Skin of body (tissue), 2 donors: ENCODE results near the gene B3GLCT. TPM values are rescaled to one million over a fixed set of nuclear protein-coding genes. Genes with fewer than 3 reads are reported as not detected.
"Not testable (repeated sequence)": the region's sequence is repeated elsewhere in the genome, so short reads cannot be mapped to it uniquely, and the experiment has no call there.

Experiments
- DNase-seq: peaks from one replicate; lab custom pipeline; 2025; lab: John Stamatoyannopoulos, UW
- total RNA-seq: library from RNA; depleted of rRNA; stranded (reverse); fragments of >200 nt; gene quantifications from one replicate; pipeline ENCODE4 v1.2.3, GENCODE V29; 2014

Gene B3GLCT
- total RNA-seq, 1 donor from 2014 or later, result 13.4 TPM

DNA sequence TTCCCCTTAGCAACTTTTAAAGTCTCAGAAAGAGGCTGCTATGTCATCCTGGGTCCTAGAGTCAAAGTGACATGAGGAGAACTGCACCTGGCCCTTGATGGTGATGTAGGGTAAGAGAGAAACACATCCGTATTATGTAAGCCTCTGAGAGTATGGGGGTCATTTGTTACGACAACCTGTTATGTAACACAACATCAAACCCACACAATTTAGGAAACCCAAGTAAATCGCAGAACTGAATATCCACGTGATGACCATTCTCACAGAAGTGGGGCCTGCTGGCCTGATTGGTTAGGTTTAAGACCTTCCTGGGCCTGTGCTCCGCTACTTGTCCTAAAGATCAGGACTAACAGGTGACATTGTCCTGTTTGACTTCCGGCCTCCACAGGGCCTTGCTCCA is 15.3 kb upstream of the B3GLCT start:
- no peak for DNase-seq

DNA sequence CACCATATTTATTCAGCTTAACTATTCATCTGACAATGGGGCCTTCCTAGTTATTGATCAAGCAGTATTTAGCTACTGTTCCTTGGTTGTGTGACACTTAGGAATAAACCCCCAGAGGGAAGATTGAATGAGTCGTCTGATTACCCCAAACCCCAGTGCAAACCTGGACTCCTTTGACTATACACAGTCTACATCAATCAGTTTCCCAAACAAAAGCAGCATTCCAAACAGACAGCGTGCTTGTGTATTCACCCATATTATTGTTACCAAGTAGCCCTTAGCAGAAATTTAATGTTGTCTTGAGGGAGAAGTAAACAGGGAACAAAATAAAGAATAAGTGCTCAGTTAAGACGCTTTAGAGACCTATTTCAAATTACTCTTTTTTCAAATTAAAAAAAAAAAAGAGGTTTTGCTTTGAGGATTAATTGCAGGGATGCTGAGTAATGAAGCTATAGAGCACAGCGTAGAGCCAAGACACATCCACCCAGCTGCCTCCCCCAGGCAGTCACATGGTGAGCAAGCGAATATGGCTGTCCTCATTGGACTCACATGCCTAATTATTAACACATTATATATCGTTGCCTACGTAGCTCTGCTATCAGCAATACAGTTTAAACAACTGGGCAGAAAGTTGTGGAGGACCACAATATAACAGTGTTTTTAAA is 14.7 kb upstream of the B3GLCT start:
- no peak for DNase-seq

DNA sequence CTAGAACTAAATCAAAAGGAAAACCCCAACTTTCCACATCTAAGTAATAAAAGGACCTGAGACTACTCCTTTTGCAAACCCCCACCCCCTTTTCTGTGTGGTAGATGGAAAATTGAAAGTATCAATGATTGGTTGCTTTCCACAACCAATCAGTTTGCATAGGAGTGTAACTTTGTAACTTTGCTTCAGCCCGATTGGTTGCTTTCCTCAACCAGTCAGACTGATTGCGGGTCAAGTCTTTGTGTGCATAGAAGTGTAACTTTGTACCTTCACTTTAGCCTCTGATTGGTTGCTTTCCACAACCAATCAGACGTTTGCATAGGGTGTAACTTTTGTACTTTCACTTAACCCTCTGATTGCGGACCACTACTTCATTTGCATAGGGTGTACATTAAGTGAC is 8.0 kb upstream of the B3GLCT start:
- DNase-seq, result no peak

DNA sequence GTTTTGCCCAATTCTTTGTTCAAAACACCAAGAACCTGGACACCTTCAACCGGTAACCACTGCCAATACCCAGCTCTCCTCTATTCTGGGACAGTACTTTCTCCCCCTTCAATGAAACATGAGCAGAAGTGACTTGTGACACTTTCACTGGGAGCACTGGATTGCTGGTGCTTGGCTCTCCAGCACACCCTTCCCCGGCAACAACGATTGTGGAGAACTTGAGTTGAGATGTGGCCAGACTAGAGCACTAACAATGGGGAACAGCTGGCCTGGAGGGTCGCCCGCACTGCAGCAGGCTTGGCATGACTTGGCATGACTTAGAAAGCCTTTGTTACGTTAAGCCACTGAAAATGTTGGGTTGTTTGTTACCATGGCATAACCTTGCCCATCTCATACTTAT is 7.5 kb upstream of the B3GLCT start:
- DNase-seq, result no peak

DNA sequence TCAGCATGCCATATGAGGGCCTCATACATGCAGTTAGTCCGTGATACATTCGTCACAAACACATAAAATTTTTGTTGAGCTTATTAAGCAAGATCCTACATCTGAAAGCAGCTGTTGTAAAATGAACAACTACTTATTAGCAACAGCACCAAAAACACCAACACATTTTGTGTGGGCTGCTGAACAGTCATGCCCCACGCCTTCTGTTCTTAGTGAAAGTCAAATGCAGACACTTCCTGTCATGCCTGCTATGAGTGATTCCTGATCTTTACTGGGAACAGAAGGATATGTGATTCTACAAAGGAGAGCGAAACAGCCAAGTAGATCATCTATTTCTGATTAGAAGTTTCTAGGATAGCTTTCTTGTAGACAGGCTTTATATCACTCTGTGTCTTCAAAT is 4.2 kb upstream of the B3GLCT start:
- no peak for DNase-seq

DNA sequence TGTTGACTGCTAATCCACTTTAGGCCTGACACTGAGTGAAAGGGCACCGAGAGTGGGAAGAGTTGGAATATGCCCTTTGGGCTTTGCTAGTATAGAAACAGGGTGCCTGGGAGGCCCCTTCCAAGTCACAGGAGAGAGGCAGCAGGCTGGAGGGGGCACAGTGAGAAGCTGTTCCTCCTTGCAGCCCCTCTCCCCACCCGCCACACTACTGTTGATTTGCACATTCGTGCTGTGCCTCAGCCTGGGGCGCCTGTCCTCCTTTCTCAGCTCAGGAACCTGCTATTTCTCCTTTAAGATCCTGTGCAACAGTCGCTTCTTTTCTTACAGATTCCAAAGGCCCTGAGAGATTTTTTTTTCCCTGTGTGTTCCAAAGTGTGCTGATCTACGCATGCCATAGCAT is 2.8 kb upstream of the B3GLCT start:
- no peak for DNase-seq

DNA sequence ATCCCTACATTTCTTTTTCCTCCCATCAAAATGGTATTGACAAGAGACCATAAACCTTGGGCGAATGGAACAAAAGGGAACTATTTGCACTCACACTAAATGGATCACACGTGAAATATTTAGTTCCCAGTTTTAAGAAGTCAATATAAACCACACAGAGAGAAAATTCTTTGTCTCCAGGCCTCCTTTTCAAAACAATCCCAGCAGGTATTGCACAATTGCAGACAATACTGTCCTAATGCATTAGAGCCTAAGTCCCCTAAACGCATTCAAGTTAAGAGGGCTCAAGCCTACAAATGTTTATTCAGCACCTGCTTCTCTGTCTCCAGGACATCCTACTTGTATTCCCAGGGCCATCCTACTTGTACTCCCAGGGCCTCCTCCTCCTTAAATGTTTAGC is 1.3 kb upstream of the B3GLCT start:
- no peak for DNase-seq

DNA sequence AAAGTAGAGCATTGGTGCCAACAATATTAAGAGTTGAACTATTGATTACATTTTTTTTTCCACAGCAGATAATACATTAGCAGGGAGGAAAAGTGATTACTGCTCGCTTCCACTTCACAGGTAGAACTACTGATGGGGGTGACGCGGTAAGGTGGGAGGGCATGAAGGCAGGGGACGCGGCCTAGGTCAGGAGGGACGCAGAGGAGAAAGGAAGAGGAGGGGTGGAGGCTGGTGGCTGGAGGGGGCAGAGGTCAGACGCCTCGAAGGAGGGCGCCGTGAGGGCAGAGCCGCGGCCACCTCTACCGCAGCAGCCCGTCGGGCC is 287 bp upstream of the B3GLCT start:
- DNase-seq, result no peak

DNA sequence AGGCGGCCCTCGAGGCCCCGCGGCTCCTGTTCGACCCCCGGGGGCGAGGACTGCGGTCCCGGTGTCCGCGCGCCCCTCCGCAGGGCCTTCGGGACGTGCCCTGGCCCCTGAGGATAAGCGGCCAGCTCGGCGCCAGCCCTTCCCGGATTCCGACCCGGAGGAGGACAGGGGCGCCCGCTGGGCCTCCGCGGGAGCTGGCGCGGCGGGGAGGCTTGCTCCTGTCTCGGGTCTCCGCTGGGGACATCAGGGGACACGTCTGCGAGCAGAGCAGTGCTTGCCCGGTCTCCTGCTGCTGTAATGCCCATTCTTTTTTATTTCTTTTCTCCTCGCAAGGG is 829 bp downstream of the B3GLCT start:
- DNase-seq, result peak; percentile 18

DNA sequence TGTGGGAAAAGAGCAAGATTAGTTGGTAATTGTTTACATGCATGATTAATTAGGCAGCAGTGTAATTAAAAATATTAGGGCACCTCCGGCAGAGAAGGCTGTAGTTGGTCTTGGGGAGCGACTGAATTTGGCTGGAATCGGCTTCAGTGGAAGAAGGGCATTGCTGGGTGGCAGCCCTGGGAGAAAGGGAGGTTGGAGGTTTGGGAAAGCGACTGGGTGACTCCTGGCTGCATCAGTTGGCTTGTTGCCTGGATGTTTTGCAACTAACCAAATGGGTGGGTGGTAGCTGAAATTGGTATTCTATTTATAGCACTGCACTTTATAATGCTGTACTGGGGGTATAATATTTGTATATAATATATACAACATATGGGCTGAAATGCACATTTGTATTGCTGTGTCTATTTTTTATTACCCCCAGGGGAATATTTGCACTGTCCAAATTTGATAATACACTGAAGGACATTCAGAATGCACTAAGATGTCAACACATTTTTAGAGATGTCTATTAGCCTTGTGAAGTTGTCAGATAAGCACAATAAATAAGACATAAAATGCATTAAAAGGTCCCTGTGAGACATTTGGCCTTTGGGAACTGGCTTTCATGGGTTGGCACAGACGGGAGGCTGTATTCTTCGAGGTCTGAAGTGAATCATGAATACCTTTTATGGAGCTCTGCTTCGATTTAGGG is 1.7 kb downstream of the B3GLCT start:
- peak; percentile 11 for DNase-seq

DNA sequence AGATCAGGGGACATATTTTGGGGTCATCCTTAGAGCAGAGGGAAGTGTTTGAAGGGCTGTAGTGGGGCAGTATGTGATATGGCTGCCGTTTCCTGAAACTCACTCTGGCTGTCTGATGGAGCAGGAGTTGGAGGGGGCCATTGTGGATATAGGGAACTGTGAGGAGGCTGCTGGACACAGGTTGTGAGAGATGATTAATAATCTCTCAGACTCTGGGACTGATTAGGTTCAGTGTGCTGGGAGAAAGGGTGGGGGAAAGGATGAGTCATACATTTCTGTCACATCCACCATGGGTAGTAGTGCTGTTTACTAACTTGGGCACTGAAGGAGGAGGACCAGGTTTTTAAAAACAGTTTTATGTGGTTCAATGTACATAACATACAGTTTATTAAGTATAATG is 4.8 kb downstream of the B3GLCT start:
- peak; percentile 12 for DNase-seq

DNA sequence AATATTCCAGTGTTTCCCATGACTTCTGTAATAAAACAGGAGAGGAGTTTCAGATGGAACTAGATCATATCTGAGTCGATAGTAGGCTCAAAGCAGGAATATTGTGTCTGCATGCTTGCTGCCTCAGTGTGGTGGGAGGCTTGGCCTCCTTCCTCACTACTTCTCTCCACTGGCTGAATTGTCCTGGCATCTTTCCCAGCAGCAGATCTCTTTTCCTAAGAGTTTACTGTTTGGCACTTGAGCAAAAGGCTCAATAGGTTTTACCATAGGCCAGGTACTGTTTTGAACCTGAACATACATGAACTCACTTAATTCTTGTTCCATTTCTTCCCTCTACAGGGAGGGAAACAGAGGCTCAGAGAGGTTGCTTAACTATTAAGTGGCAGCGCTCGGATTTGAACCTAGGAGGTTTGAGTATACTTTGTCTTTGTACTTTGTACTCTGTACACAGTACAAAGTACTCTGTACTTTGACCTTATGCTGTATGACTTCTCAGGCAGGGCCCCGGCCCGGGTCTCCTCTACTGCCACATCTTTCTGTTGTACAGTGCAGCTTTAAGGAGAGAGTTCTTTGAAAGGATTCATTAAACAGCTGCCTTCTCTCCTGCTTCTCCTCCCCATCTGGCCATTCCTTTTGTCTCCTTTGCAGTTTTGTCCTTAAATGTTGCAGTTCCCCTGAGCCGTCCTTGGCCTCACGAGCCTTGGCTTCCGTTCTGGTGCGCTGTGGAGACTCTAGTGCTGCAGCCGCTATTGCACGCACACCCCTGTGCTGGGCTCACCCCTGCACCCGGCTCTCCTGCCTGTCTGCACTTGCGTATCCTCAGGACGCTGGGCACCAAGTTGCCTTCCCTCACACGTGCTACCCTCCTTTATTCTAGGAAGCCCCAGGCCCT is 8.1 kb downstream of the B3GLCT start:
- peak; percentile 30 for DNase-seq

DNA sequence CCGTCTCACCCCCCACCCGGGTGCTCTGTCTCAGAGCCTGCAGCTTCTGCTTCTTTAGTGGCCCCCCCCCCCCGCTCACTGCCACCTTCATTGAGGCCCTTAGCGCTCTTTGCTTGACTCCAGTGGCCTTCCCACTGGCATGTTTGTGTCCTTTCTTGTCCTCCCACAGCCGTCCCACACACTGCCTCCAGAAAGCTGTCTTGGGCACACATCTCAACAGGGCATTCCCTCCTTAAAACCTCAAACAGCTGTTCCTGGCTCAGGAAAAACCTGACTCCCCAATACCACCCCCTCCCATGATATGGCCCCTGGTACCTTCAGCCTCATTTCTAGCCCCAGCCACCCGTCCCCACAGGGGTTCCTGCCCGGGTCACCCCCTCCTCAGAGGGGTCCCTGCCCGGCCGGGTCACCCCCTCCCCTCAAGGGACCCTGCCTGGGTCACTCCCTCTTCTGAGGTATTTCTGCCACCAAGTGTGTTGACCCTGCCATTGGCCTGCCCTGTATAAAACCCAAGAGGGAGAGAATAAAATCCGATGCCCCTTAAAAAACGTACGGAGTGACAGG is 8.9 kb downstream of the B3GLCT start:
- no peak for DNase-seq

DNA sequence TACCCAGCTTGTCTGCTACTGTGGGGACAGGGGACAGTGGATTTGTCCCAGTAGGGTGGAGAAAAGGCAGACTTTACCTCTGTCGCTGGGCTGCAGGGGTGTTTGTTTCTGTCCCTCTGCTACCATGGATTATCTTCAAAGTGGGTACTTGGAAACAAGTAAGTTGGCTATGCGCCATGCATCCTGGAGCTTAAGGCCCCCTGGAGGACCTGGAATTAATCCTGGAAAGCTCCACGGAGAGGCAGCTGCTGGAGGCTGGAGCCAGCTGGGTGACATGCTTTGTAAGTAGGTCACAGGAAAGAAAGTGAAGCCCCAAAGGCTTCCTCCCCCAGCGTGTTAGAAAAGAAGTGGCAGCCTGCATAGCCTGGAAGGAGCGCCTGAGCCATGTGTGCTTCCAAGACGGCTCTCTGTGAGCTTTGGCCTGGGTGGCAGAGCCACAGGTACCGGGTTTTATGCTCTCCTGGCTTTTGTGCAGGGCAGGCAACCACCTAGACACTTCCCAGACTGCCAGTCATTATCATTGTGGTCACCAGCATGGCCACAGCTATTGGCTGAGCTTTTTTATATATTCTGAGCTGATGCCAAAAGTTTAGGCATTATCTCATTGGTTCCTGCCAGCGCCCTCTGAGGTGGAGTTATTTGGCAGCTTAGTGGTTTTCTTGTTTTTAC is 9.5 kb downstream of the B3GLCT start:
- DNase-seq, result peak; percentile 73

DNA sequence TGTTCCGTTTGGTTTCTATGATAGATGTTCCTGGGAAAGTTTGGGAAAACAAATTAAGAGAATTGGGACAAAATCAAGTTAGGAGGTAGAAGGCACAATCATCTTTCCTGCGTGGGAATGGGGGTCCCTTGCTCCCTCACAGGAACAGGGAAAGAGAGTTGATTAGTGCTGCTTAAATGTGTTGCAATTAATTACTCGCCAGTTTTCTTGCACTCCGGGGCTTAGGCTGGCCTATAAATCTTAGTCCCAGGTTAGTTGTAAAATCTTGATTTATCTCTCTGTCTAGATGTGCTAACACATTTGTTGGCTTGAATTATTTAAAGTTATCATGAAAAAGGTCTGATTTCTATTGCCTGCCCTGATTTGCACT is 10.1 kb downstream of the B3GLCT start:
- peak; percentile 63 for DNase-seq

DNA sequence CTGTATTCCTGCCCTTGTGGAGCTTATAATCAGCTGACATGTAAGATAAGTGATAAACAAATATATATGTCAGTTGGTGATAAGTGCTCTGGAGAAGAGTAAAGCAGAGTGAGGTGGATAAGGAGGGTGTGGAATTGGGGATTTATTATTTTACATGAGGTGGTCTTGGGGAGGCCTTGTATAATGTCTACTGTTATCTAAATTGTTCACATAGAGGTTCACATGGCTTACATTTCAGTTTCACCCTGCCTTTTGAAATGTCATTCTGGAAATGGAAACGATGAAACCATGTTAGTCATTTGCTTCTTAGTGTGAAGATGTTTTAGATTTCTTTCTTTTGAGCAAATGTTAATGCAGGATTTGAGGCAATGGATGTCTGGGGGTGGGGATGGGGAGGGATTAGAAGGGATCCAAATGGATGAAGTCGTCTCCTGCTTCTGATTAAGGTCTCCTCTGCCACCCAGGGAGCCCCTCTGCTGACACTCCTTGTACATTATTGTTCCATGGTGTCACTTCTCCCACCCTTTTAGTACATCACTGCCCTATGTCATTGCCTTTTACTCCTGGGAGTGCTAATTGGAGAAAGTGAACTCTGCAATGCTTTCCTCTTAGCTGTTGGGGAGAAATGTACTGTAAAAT is 14.0 kb downstream of the B3GLCT start:
- DNase-seq, result peak; percentile 86

DNA sequence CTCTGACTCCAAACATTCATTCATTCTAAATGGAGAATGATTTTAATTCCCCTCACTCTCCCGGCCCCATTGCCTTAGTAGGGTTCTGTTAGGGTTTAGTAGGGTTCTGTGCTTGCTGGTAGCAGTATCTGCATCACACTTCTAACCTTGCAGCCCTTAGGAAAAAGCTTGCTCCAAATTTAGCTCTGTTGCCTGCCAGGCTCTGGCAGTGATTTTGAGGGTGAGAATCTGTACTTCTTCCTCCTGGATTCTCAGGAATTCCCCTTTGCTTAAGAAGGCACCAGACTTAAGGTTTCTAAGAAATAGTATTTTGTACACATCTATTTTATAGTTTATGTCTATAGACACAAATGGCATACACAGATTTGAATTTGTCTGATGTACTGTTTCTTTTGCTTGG is 14.7 kb downstream of the B3GLCT start:
- DNase-seq, result no peak

DNA sequence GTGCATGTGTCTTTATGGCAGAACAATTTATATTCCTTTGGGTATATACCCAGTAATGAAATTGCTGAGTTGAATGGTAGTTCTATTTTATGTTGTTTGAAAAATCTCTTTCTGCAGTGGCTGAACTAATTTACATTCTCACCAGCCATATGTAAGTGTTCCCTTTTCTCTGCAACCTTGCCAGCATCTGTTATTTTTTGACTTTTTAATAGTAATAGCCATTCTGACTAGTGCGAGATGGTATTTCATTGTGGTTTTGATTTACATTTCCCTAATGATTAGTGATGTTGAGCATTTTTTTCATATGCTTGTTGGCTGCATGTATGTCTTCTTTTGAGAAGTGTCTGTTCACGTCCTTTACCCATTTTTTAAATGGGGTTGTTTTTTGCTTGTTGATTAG is 17.1 kb downstream of the B3GLCT start:
- DNase-seq, result not testable (repeated sequence)

DNA sequence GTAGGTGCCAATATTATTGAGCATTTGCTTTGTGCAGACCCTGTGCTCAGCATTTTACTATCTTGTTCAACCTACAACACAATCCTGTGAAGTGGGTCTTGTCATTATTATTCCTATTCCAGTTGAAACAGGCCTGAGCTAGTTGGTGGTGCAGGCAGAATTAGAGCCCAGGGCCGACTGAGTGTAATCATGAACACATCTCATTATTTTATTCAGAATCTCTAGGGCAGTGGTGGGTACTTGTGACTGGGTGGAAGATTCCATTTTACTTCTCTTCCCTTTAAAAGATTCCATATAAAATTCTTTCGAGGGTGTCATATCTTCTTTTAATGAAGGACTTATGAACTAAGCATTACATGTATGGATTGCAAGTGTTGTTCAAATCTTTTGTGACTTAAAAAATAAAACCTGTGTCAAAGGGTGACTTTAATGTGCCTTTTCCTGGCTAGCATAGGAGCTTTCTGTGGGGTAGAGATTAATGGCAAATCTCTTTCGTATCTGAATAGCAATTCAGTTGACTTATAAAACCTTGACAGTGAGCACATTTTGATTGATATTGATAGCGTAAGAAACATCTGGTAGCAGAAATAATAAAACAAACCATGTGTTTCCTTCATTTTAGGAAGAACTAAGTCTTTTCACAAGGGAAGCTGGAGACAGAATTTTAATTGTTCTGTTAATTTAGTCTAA is 20.3 kb downstream of the B3GLCT start:
- DNase-seq, result no peak

DNA sequence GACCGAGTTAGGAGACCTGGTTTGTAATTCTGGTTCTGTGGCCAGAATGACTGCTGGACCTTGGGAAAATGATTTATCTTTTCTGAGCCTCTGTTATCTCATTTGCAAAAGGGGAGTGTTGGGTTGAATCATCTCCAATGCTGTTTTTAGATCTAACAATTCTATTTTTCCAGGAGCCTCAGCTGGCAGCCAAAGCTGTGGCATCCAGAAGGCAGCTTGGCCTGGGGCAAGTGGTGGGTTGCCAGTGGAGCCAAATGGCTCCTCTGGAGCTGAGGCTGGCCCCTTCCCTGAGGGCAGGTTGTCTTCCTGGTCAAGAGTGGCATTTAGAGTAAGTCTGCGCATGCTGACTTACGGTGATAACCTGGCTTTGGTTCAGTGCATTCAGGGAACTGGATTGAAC is 21.3 kb downstream of the B3GLCT start:
- DNase-seq, result no peak

DNA sequence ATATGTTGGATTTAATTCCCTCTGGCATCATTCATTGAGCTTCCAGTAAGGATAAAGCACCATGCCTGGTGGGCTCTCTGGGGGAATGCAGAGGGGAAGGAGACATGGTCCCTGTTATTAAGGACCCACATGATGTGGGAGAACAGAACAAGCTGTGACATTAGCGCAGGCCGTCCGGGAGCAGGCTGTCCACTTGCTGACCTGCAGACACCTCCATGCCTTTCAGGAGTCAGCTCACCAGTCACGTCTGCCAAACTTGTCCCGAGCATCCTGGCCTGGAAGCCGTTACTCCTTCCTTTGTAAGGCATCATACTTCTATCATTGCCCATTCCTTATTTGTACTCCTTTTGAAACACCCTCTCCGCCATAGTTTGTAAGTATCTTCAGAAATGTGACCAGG is 23.4 kb downstream of the B3GLCT start:
- DNase-seq, result no peak
